ENCODE measurements around the gene PRKCH. TPM values are rescaled to one million over a fixed set of nuclear protein-coding genes. Genes with fewer than 3 reads are reported as not detected.
A peak's percentile ranks its signal among the peaks of the same experiment; 100 is the strongest.

The PRKCH gene
- total RNA-seq, 2 donors from 2014 or later = 18.2 to 82.4 TPM

GRCh38 chr14:61376314-61376713 lies 54.9 kb downstream of the PRKCH start:
- intact Hi-C loops (cut with DNase I) = no loop called here
- 100% methylated on average over 1 of the region's 1 CpG for WGBS, 2 donors

GRCh38 chr14:61377749-61378148 lies 56.4 kb downstream of the PRKCH start:
- H3K4me3 ChIP-seq = no peak overlapping the region
- no peak overlapping the region for H3K27ac ChIP-seq
- no peaks in the 10 kb centered on the region for H3K27me3 ChIP-seq
- peaks cover 0 to 19% (median 0%) of the 10 kb centered on the region in 3 donors for H3K9me3 ChIP-seq
- no peak for TF ChIP-seq POLR2A (IDR thresholded peaks at IDR 0.05)
- TF ChIP-seq CTCF (IDR thresholded peaks at IDR 0.05) = no peak
- no peak for DNase-seq
- no peaks in the 10 kb centered on the region for H3K4me1 ChIP-seq
- no peaks in the 10 kb centered on the region for H3K36me3 ChIP-seq (replicated peaks in 1 of 2; ENCODE audit: insufficient read depth in 1 of 2, low read depth in 2 of 2)
- ATAC-seq = no peak
- intact Hi-C loops (cut with DNase I) = no loop called here

More at GRCh38 chr14:61376314-61376713, 54.9 kb downstream of the PRKCH start:
- Histone ChIP-seq H3K4me1 (no peaks in the 10 kb centered on the region), H3K9me3 (peaks cover 0 to 19% (median 0%) of the 10 kb centered on the region in 3 donors), H3K36me3 (replicated peaks in 1 of 2; ENCODE audit: insufficient read depth in 1 of 2, low read depth in 2 of 2) (no peaks in the 10 kb centered on the region), H3K27ac (no peak overlapping the region), H3K4me3 (no peak overlapping the region), H3K27me3 (no peaks in the 10 kb centered on the region)
- ATAC-seq (no peak), DNase-seq (no peak)
- TF ChIP-seq POLR2A (IDR thresholded peaks at IDR 0.05) (no peak), CTCF (IDR thresholded peaks at IDR 0.05) (no peak)

GRCh38 chr14:61379639-61380184 lies 58.3 kb downstream of the PRKCH start:
- DNase-seq = no peak
- no peaks in the 10 kb centered on the region for H3K36me3 ChIP-seq (replicated peaks in 1 of 2; ENCODE audit: insufficient read depth in 1 of 2, low read depth in 2 of 2)
- no peak overlapping the region for H3K27ac ChIP-seq
- ATAC-seq = no peak
- H3K27me3 ChIP-seq = no peaks in the 10 kb centered on the region
- no peaks in the 10 kb centered on the region for H3K4me1 ChIP-seq
- 85 to 88% methylated on average over 8 of the region's 8 CpGs for WGBS, 2 donors
- intact Hi-C loops (cut with DNase I) = no loop called here
- H3K4me3 ChIP-seq = no peak overlapping the region
- TF ChIP-seq POLR2A (IDR thresholded peaks at IDR 0.05) = no peak
- no peak for TF ChIP-seq CTCF (IDR thresholded peaks at IDR 0.05)
- peaks cover 0 to 2% (median 0%) of the 10 kb centered on the region in 3 donors for H3K9me3 ChIP-seq

GRCh38 chr14:61380984-61381383 lies 59.6 kb downstream of the PRKCH start:
- Histone ChIP-seq H3K36me3 (replicated peaks in 1 of 2; ENCODE audit: insufficient read depth in 1 of 2, low read depth in 2 of 2) (no peaks in the 10 kb centered on the region), H3K4me3 (no peak overlapping the region), H3K27ac (no peak overlapping the region), H3K9me3 (no peaks in the 10 kb centered on the region), H3K27me3 (no peaks in the 10 kb centered on the region), H3K4me1 (no peaks in the 10 kb centered on the region)
- ATAC-seq (no peak), DNase-seq (no peak)
- 73 to 89% methylated on average over 3 of the region's 3 CpGs for WGBS, 2 donors
- no peak for TF ChIP-seq CTCF (IDR thresholded peaks at IDR 0.05)
- TF ChIP-seq POLR2A (IDR thresholded peaks at IDR 0.05) = no peak
- intact Hi-C loops (cut with DNase I) = no loop called here

- no peaks in the 10 kb centered on the region for H3K4me1 ChIP-seq
- peak; percentile 15 to 75 (median 41) for DNase-seq
Measured at GRCh38 chr14:61381553-61381952, 60.2 kb downstream of the PRKCH start.

More at GRCh38 chr14:61381553-61381952, 60.2 kb downstream of the PRKCH start:
- WGBS, 2 donors = 69 to 81% methylated on average over 8 to 9 of the region's 9 CpGs
- no peak overlapping the region for H3K27ac ChIP-seq
- no peaks in the 10 kb centered on the region for H3K36me3 ChIP-seq (replicated peaks in 1 of 2; ENCODE audit: insufficient read depth in 1 of 2, low read depth in 2 of 2)
- ATAC-seq = no peak
- H3K4me3 ChIP-seq = no peak overlapping the region
- no peaks in the 10 kb centered on the region for H3K9me3 ChIP-seq
- no peak for TF ChIP-seq POLR2A (IDR thresholded peaks at IDR 0.05)
- H3K27me3 ChIP-seq = no peaks in the 10 kb centered on the region
- intact Hi-C loops (cut with DNase I) = no loop called here

All from body of pancreas (tissue), 4 donors.